Amniotic stem cell (primary cell): Measurements from ENCODE around the gene ZAP70.

Experiments
- DNase-seq: peaks from one replicate; lab custom pipeline; 2025; lab: John Stamatoyannopoulos, UW

The ZAP70 gene

DNA sequence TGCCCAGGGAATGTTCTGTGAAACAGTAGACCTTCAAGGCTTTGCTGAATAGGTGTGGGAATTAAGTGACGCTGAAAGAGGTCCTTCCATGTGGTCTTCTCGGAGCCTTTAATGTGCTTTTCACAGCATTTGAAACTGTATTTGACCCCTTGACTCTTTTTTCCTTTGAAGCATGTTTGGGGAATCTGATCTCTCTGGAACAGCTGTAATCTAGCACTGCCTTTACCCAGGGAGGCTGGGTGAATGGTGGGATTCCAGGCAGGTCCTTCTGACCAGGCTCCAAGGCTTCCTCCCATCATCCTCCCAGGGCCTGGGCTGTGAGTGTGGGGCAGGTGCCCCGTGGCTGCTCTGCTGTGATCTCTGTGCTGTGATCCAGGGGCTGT lies 4.2 kb downstream of the ZAP70 start:
- no peak for DNase-seq

DNA sequence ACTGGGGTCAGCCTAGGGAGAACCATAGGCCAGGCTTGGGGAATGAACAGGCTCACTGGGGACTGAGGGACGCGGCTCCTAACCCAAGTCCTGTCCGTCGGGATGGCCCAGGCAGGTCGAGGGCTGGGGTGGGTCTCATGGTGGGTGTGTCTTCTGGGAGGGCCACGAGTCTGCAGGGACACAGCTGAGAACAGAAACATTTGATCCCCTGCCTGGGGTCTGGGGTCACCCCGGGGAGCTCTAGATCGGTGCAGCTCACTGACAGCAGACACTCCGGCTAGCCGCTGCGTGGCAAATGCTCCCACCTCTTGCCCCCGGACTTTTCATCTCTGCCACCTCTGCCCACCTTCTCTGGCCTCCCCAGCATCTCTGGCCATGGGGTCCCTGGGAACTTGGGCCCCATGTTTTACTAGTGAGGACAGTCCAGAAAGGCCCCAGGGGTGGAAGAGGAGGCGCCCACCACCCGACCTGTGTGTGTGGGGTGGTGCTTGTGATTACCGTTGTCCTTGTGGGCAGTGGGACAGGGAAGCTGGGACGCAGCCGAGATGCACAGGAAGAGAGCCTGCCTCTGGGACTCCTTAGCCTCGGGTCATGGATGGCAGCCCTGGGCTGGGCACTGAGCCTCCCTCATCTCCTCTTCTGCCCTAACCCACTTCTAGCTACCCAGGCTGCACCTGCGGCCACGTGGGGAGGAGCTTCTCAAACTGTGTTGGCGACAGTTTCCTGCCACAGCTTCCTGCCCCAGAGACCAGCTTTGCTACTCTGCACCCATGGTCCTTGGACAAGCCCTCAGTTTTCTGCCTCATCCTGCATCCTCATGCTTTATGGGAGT lies 4.9 kb downstream of the ZAP70 start:
- no peak for DNase-seq

DNA sequence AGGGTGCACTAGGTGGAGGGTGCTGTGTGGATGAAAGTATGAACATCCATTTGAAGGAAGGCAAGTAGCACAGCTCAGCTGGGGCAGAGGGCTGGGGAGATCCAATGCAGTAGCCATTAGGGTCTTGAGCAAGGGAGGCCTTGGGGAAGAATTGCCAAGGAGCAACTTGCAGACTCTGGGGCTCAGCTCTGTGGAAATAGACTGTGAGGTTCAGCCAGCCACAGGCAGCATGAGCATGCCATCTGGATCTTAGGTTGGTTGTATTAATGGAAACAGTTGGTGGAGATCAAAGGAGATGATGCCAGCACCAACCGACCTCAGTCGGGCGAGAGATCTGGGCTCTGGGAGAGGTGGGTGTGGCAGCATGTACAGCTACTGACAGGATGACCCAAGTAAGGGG lies 5.6 kb downstream of the ZAP70 start:
- no peak for DNase-seq

DNA sequence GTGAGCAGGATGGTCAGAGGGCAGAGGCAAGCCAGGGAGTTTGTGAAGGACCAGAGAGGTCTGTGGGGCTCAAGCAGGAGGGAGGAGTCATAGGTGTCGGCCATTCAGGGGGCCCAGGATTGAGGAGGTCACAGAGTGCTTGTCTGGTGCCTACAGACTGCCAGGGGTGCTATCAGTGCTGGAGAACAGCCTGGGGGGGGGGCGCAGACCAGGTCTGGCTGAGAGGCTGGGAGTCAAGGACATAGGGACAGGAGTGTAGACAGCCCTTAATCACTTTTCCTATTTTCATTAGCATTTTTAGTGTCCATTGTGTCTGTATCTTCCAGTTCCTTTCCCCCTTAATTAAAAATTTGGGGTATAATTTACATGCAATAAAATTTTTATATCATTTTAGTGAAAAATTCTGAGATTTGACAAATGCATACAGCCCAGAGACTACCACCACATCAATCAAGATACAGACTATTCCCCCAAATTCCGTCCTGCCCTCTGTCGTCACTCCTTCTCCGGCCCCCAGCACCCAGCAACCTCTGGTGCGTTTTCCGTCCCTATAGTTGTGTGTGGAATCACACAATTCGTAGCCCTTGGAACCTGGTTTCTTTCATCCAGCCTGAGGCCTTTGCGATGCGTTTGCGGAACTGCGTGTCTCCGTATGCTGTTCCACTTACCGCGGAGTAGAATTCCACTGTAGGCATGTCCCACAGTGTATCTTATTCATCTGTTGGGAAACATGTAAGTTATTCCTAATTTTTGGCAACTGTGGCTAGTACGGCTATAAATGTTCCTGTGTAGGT lies 6.2 kb downstream of the ZAP70 start:
- DNase-seq, result no peak

DNA sequence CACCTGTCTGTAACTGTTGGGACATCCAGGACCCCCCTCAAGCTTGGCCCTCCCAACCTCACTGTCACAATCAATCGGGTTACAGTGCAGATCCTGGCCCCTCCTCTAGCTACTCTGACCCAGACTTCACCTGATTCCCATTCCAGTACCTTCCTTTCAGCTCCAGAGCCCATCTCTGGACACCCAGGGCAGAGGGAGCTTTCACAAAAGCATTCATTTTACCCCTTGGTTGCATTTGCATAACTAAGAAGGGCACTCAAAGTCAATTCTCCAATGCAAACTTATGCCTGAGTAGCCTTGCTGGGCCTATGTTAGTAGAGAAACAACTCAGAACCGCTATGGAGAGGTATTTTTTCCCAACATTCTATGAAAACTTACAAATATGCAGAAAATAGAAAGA lies 7.4 kb downstream of the ZAP70 start:
- DNase-seq, result no peak

DNA sequence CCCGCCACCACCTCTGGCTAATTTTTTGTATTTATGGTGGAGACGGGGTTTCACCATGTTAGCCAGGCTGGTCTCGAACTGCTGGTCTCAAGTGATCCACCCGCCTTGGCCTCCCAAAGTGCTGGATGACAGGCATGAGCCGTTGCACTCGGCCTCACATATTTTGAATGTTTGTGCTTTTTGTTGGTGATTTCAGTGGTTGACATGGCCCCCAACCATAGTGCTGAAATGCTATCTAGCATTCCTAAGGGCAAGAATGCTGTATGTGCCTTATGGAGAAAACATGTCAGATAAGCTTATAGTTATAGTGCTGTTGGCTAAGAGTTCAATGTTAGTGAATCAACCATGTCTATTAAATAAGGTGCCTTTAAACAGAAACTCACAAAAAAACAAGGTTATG lies 8.9 kb downstream of the ZAP70 start:
- no peak for DNase-seq

DNA sequence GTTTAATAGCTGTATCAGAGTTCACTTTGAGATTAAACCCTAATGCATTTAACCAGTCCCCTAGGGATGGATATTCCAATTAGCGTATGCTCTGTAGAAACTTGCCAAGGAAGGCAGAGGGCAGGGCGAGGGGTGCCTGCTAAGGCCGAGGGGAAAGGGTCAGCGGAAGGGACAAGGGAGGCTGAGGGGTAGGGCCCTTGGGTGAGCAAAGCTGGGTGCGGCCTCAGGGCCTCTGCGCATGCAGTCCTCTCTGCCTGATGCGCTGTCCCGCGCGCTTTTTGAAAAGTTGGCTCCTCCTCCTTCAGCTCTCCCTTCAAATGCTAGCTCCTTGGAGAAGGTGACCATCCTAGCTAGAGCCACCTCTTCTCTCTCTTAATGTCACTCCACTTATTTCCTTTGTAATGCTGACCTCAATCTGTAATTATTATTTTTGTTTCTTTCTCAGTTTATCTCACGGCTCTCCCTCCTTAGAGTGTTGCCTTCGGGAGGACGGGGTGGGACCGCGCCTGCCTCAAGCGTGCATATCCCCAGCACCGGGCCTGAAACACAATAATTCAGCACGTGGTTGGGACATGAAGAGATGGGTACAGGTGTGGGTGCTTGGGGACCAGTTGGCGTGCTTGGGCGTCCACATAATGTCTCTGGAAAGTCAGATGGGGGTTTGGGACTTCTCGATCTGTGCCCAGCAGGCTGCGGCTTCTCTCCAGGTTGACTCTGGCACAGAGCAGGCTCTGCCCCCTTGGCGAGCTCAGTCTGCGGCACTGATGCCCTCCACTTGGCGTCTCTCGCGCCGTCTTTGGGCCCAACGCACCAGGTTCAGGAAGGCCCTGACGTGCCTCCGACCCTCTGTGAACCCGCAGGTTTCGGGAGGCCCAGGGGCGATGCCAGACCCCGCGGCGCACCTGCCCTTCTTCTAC lies 10.0 kb downstream of the ZAP70 start:
- DNase-seq, result no peak

DNA sequence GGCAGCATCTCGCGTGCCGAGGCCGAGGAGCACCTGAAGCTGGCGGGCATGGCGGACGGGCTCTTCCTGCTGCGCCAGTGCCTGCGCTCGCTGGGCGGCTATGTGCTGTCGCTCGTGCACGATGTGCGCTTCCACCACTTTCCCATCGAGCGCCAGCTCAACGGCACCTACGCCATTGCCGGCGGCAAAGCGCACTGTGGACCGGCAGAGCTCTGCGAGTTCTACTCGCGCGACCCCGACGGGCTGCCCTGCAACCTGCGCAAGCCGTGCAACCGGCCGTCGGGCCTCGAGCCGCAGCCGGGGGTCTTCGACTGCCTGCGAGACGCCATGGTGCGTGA lies 10.7 kb downstream of the ZAP70 start:
- DNase-seq, result no peak

DNA sequence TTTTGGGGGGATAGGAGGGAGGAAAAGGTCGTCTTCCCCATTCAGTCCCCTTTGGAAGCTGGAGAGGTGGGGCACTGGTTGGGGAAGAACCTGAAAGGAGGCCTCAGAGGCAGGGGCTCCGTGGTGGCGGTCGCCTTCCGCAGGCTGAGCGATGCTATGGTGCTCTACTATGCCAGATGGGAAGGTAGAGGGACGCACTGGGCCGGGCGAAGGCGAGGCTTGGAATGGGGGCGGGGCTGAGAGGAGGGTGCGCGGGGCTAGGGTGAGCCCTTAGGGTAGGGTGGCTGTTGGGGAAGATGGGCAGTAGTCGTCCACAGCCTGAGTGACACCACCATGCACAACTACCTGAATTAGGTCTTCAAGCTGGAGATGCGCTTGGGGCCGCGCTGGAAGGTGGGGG lies 11.1 kb downstream of the ZAP70 start:
- DNase-seq, result no peak

DNA sequence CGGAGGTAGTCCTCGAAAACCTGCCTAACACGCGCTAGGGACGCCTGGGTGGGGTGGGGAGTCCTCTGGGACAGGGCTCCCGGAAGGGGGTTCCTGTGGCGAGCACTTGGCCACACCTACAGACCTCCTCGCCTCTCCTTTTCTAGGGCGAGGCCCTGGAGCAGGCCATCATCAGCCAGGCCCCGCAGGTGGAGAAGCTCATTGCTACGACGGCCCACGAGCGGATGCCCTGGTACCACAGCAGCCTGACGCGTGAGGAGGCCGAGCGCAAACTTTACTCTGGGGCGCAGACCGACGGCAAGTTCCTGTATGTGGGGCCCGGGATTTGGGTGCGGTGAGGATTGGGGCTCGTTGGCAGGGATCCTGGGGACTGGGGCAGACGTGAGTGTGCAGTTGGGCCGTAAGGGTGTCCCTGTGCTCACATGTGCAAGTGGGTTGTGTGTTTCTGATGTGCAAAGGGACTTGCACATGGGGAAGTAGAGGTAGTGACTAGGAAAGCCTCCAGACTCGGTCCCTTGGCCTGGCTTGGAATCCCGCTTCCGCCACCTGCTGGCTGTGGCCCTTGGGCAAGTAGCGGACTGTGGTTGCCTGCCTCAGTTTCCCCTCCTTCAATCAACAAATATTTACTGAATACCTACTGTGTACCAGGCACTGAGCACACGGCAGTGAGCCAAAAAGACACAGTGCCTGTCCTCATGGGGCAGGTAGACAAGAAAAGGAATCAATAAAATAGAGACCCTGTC lies 11.7 kb downstream of the ZAP70 start:
- no peak for DNase-seq

DNA sequence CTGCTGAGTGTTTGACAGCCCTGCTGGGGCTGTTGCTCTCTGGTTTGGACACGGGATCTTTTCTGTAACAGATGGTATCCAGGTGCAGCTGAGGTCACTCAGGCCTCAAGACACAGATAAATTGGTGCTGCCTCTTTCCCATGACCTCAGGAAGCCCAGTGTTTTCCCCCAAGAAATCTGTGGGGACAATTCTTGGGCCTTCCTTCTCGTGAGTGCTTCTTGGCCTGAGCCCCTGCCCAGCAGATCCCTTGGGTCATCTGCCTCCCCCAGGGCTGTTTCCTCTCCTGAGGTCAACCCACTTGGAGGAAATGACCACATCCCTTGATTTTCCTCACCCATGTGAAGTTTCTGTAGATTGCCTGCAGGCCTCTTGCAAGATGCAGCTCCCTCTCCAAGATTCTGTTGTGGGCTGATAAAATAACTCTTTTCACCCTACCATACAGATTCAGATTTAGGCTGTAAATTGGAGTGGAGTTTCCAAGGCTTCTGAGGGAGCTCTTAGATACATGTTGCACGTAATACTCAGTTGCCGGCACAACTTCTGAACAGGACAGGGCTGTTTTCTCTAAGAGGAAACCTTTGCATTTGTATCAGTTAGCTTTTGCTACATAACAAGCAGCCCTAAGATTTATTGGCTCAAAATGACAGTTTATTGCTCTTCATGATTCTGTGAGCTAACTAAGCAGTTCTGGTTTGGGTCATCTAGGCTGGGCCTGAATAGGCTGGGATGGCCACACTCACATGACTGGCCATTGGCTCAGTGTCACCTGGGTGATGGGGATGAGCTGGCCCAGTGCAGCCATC lies 13.1 kb downstream of the ZAP70 start:
- no peak for DNase-seq

DNA sequence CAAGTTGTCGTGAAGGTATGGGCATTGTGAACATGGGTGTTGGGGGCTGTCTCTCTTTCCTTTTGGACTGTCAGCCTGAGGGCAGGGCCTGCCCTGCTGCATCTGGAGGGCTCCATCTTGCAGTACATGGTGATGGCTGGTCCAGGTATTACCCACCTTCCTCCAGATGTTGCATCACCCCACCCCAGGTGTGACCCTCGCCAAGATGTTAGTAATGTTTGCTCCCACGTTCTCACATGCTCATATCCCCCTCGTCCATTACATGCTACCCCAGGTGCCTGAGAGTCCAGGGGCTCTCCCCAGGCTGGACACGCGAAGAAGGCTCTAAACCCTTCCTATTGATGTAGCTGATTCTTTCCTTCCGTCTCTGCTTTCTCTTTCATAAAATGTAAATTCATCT lies 13.9 kb downstream of the ZAP70 start:
- DNase-seq, result no peak

DNA sequence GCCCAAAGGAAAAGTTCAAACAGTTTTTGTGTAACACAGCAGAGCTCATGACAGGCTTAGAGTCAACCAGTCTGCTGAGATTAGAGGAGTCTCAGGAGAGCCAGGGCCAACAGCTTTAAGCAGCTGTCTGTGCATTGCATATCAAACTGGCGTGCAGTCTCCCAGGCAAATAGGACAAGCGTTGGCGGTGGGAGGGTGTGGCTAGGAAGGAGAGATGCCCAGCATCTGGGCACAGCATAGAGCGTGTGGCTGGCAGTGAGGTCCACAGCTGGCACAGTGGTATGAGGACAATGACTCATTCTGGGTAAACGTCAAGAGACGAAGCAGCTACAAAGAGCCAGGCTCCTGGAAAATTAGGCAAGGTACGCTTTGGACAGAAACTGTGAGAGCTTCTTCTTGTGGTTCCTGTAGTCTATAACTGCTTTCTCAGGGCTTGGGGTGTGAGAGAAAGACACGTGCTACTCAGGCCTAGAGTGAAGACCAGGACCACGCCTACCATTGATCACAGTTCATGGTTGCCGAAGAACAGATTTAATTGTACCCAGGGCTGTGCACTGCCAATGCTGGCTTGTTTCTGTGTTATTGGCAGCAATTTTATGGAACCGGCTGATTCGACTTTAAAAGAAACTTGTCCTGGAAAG lies 14.8 kb downstream of the ZAP70 start:
- no peak for DNase-seq

DNA sequence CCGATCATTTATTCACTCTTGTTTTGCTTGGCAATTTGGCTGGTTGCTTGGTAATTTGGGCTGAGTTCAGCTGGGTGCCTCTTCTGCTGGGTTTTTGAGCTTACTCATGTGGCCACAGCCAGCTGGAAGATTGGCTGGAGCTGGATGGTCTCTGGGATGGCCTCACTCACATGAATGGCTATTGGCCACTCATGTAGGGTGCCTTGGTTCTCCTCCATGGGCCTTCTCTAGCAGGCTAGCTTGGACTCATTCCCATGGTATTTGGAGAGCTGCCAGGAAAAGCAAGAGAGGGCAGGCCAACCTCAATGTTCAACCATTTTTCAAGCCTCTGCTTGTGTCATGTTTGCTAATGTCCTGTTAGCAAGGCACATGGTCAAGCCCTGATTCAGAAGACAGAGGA lies 16.9 kb downstream of the ZAP70 start:
- no peak for DNase-seq

DNA sequence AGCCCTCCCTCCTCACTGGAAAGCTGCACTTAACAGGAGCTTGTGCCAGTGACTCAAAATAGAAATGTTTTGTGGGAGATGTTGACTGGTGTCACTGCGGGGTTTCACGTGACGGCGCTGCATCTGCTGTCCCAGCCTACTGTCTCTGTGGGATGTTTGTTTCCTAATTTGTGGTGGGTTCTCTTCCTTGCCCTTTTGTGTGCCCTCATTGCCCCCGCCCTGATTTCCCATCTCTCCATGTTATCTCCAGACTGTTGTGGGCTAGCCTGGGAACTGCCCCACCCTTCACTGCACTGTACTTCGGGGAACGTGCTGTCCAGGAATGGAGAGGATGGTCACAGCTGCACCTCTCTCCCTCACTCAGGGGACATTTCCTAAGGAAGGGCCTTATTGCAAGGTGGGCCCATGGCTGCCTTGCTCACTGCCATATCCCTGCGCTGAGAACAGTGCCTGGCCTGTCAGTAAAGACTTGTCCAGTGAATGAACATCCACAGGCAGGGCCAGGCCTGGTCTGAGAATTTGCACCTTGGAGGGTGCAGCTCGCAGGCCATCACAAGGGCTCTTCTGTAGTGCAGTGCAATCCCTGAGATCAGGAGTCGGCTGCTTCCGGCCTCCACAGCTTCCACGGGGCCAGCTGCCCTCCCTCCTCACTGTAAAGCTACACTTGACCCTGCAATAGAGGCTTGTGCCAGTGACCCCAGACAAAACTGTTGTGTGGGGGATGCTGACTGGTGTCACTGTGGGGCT lies 18.1 kb downstream of the ZAP70 start:
- no peak for DNase-seq

DNA sequence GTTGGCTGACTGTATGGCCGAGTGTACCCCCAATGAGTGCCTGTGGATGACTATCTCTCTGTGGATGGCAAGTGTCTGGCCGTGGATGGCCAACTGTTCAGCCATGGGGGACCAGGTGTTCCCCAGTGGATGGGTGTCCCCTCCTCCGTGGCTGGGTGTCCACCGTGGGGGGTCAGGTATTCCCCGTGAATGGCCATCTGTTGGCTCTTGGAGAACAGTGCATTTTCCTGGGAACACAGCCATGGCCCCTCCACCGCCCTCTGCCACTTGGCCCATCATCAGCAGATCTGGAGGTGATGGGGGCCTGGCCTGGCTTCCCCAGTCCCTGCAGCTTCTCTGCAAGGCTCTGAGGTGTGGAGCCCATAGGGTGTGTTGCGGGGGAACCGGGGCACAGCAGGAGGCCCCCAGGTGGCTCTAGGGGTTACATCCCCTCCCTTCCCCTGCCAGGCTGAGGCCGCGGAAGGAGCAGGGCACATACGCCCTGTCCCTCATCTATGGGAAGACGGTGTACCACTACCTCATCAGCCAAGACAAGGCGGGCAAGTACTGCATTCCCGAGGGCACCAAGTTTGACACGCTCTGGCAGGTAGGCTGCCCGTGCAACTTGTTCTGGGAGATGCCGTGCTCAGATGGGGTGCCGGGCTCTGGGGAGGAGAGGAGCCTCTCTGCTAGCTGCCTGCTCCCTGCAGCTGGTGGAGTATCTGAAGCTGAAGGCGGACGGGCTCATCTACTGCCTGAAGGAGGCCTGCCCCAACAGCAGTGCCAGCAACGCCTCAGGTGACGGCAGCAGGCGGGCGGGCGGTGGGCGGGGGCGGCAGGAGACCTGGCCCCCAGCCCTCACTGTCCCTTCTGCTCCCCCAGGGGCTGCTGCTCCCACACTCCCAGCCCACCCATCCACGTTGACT lies 19.3 kb downstream of the ZAP70 start:
- no peak for DNase-seq

DNA sequence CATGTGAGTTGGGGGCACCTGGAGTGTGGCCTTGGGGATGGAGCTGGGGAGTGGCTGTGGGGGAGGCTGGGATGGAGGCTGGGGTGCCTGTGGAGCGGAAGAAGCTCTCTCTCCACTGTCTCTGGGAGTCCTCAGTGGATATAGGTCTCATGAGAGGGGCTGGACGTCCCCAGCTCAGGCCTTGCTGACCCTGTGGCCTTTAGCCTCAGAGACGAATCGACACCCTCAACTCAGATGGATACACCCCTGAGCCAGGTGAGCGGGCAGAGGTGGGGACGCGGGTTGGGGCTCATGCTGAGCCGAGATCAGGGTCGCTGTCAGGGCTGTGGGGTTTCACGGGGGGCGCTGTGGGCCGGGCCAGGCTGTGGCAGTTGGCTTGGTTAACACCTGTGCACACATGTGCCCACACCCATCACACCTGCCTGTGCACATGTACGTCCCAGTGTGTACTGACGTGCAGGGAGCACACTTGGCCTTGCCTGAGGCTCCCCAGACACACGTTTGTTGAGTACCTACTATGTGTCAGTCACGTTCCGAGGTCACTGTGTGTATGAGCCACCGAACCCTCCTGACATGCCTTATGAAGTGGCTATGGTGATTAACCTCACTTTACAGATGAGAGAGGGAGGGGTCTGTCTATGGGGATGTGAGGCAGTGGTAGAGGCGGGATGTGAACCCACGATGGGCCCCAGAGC lies 20.1 kb downstream of the ZAP70 start:
- DNase-seq, result no peak
